SH-SY5Y (cell line): ENCODE results near the gene ACP3.

Experiments
- GATA2 ChIP-seq: IDR thresholded peaks from 2 replicates; pipeline ENCODE4 v1.6.1; 2011; ENCODE audit warnings: mild to moderate bottlenecking, low read depth, low read length
- GATA3 ChIP-seq: IDR thresholded peaks from 2 replicates; pipeline ENCODE4 v1.6.1; 2011; ENCODE audit warnings: low read depth, mild to moderate bottlenecking, low read length, moderate library complexity

- TF ChIP-seq GATA2 (no peak), GATA3 (no peak)
These were observed 43.5 kb downstream of the ACP3 start for GRCh38 chr3:132360717-132361116.
